GM13977 (cell line): ENCODE data around the gene PFKFB2.

Source experiments
- DNase-seq: peaks from one replicate; pipeline ENCODE4 v3.0.0; 2012; ENCODE audit warnings: low spot score
- in situ Hi-C: fragments of 300-500 bp; cut with MboI; formaldehyde crosslinking; loops from one replicate; pipeline ENCODE4 v1.12.0; 2022; ENCODE audit warnings: low sequenced_read_pairs, low pct_unique_long_range_greater_than_20kb, mixed read lengths, inconsistent platforms; ENCODE audit not compliant: unreplicated experiment
- TF ChIP-seq, protein P1 (sequence below): IDR thresholded peaks from 2 replicates; pipeline ENCODE4 v1.5.1; 2012; ENCODE audit warnings: mild to moderate bottlenecking, control low read depth; ENCODE audit not compliant: insufficient read depth; ENCODE audit errors: extremely low read depth, missing control alignments

Gene PFKFB2

GRCh38 chr1:207077470-207078377 lies 24.6 kb downstream of the PFKFB2 start:
- in situ Hi-C loops: loop anchor here (10.0 to 25.0 kb wide), 2 partner anchors 327 to 410 kb away; partner anchors contain the start of gene CR1
- peak; percentile 60 for DNase-seq
- TF ChIP-seq, protein P1, sequence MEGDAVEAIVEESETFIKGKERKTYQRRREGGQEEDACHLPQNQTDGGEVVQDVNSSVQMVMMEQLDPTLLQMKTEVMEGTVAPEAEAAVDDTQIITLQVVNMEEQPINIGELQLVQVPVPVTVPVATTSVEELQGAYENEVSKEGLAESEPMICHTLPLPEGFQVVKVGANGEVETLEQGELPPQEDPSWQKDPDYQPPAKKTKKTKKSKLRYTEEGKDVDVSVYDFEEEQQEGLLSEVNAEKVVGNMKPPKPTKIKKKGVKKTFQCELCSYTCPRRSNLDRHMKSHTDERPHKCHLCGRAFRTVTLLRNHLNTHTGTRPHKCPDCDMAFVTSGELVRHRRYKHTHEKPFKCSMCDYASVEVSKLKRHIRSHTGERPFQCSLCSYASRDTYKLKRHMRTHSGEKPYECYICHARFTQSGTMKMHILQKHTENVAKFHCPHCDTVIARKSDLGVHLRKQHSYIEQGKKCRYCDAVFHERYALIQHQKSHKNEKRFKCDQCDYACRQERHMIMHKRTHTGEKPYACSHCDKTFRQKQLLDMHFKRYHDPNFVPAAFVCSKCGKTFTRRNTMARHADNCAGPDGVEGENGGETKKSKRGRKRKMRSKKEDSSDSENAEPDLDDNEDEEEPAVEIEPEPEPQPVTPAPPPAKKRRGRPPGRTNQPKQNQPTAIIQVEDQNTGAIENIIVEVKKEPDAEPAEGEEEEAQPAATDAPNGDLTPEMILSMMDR: peak; percentile 83

- in situ Hi-C loops: loop anchor here (10.0 to 25.0 kb wide), 2 partner anchors 326 to 409 kb away; partner anchors contain the start of gene CR1
- DNase-seq: no peak
- TF ChIP-seq, protein P1: no peak
Observed at GRCh38 chr1:207078578-207079132, 25.6 kb downstream of the PFKFB2 start.

GRCh38 chr1:207079706-207080241 lies 26.7 kb downstream of the PFKFB2 start:
- in situ Hi-C loops: loop anchor here (10.0 to 25.0 kb wide), 2 partner anchors 325 to 408 kb away; partner anchors contain the start of gene CR1
- no peak for DNase-seq
- TF ChIP-seq, protein P1: no peak

GRCh38 chr1:207081088-207081487 lies 28.0 kb downstream of the PFKFB2 start:
- in situ Hi-C loops: loop anchor here (25.0 kb wide), 1 partner anchor 406 kb away; the partner anchor contains the start of gene CR1
- DNase-seq: no peak
- TF ChIP-seq, protein P1: no peak

DNA sequence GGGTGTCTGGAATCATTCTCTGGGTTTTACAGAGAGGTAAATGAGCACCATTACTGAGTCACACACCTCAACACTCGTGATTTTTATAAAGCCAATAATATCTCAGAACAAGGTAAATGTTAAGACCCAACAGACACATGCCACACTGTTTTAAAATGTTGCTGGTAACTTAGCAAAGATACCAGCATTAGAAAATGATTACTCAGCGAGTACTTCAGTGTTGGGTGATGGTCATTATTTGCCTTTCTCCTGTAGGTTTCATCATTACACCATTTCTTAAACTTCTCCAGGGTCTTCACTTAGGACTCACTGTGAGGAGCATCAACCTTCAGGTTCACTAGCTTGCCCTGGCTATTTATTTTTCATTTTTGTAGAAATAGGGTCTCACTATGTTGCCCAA lies 28.7 kb downstream of the PFKFB2 start:
- no peak for DNase-seq
- in situ Hi-C loops: loop anchor here (25.0 kb wide), 1 partner anchor 405 kb away; the partner anchor contains the start of gene CR1
- TF ChIP-seq, protein P1: no peak

DNA sequence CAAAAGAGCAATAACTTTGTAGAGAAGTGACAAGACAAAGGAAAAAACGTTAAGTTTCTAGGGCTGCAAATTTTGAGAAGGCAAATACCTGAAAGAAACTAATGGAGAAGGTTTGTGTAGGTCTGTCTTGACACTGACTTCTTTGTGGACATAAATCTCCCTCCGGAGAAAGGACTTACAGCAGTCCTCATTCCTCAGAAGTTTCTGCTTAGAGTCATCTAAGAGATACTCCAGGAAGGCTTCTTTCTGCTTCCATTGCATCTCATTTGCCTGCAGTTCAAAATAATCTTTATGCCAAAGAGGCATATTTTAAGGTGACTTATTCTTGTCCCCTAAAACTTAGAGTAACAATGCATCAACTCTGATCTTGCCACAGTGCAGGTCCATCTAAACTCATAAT lies 31.2 kb downstream of the PFKFB2 start:
- in situ Hi-C loops: loop anchor here (25.0 kb wide), 1 partner anchor 403 kb away; the partner anchor contains the start of gene CR1
- no peak for DNase-seq
- TF ChIP-seq, protein P1: no peak
